Measurements from ENCODE around the gene RERE.
"Not testable (repeated sequence)": the region's sequence is repeated elsewhere in the genome, so short reads cannot be mapped to it uniquely, and the experiment has no call there.

The RERE gene

DNA sequence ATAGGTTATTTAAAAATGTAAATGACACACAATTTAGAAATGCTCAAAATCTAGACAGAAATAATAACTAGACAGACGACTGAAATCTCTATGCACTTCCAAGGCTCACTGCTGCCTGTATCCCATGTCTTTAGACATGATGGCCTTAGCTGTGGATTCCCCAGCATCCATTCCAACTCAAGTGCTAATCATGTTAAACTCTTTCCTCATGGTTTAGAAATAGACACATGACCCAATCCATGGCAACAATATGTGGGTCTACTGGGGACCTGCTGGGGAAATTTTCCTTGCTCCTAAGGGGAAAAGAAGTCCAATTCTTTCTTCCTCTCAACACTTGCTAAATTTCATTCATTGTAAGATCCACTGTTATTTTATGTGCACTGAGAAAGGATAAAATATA is 311.0 kb downstream of the RERE start:
- H3K4me3 Mint-ChIP-seq = no peak overlapping the region
- no peaks in the 10 kb centered on the region for H3K27me3 Mint-ChIP-seq
- no peak for DNase-seq
- H3K9me3 Mint-ChIP-seq = no peaks in the 10 kb centered on the region
- peaks cover 6 to 8% of the 10 kb centered on the region in 2 donors for H3K4me1 Mint-ChIP-seq (ENCODE audit: low read depth in 2 of 2)
- no peak for ATAC-seq (replicated peaks)
- peaks cover 10% of the 10 kb centered on the region for H3K36me3 Mint-ChIP-seq (ENCODE audit: insufficient read depth)
- H3K27ac Mint-ChIP-seq = no peak overlapping the region

DNA sequence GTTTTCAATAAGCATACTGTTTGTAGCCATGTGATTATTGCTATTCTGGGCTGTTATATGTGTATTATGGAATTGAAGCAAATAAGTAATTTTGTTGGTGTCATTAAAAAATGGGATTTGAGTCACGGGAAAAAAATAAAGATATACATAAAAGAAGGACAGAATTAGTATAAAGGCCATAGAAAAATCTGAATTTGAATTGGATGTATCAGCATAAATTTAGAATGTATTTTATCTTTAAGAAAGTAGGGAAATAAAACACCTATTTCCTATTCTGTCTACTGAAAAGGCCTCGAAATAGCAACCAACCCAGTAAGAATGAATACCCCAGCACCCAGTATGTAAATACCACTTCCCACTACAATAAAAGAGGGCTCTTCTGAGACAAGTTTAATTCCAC is 313.6 kb downstream of the RERE start:
- Mint-ChIP-seq H3K4me1 (ENCODE audit: low read depth in 2 of 2) (peaks cover 0 to 2% of the 10 kb centered on the region in 2 donors), H3K4me3 (no peak overlapping the region), H3K27ac (peak overlapping the region in 1 of 2 donors; percentile 39), H3K27me3 (no peaks in the 10 kb centered on the region), H3K36me3 (ENCODE audit: insufficient read depth) (peaks cover 10% of the 10 kb centered on the region), H3K9me3 (no peaks in the 10 kb centered on the region)
- DNase-seq (no peak), ATAC-seq (replicated peaks) (no peak)

DNA sequence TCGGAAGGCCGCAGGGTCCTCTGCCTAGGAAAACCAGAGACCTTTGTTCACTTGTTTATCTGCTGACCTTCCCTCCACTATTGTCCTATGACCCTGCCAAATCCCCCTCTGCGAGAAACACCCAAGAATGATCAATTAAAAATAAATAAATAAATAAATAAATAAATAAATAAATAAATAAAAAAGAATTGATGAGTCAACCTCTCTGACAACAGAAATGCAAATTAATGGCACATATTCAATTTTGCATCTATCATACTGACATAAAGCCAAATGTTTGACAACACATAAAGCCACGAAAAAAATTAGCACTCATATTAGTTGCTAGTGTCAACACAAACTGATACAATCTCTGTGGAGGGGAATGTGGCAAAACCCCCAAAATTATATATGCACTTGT is 314.5 kb downstream of the RERE start:
- not testable (repeated sequence) for DNase-seq; H3K4me3 Mint-ChIP-seq; ATAC-seq (replicated peaks); H3K27ac Mint-ChIP-seq; H3K36me3 Mint-ChIP-seq (ENCODE audit: insufficient read depth); H3K4me1 Mint-ChIP-seq (ENCODE audit: low read depth in 2 of 2); H3K9me3 Mint-ChIP-seq; H3K27me3 Mint-ChIP-seq

DNA sequence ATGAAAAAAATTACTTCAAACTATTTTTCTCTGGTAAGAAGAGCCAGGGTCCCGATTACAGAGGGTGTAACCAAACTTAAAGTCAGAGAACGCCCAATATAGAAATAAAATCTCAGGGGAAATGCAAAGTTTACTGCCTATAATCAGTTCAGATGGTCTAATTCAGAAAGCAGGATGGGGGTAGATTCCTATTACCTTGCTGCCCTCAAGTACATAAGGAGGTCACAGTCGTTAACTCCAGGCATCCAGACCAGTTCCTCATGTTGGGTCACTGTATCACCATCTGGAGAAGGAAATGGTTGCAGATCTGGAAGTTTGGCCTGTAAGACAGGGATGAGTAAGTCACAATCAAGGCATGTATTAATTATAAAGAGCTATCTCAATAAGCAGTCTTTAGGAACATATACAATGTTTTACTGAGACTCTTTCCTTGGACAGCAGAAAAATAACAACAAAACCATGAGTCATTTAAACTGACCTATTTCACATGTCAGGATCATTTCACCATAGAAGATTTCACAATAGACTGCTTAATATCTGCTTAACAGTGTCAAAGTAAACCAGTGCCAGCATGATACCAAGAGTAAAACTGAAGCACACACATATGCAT is 320.1 kb downstream of the RERE start:
- no peak for ATAC-seq (replicated peaks)

GRCh38 chr1:8496473-8496872 is 321.0 kb downstream of the RERE start:
- H3K4me1 Mint-ChIP-seq (ENCODE audit: low read depth in 2 of 2) = peaks cover 8 to 12% of the 10 kb centered on the region in 2 donors
- peak; percentile 91 for ATAC-seq (replicated peaks)
- no peaks in the 10 kb centered on the region for H3K9me3 Mint-ChIP-seq
- peak overlapping the region; percentile 91 to 98 for H3K27ac Mint-ChIP-seq
- DNase-seq = peak; percentile 38 to 69 (median 44)
- peak overlapping the region; percentile 54 to 60 for H3K4me3 Mint-ChIP-seq
- no peaks in the 10 kb centered on the region for H3K27me3 Mint-ChIP-seq
- peaks cover 18% of the 10 kb centered on the region for H3K36me3 Mint-ChIP-seq (ENCODE audit: insufficient read depth)

More for the DNA sequence above, 320.1 kb downstream of the RERE start:
- Mint-ChIP-seq H3K27ac (peak overlapping the region; percentile 91 to 98), H3K4me1 (ENCODE audit: low read depth in 2 of 2) (peaks cover 8 to 12% of the 10 kb centered on the region in 2 donors), H3K9me3 (no peaks in the 10 kb centered on the region), H3K27me3 (no peaks in the 10 kb centered on the region), H3K4me3 (peak overlapping the region in 1 of 2 donors; percentile 23), H3K36me3 (ENCODE audit: insufficient read depth) (peaks cover 18% of the 10 kb centered on the region)
- no peak for DNase-seq

GRCh38 chr1:8495928-8496401 is 321.5 kb downstream of the RERE start:
- peak; percentile 67 for ATAC-seq (replicated peaks)
- DNase-seq = peak; percentile 10 to 37 (median 10)

GRCh38 chr1:8494681-8495080 is 322.8 kb downstream of the RERE start:
- no peak for DNase-seq
- Mint-ChIP-seq H3K27ac (no peak overlapping the region), H3K4me1 (ENCODE audit: low read depth in 2 of 2) (peaks cover 8 to 12% of the 10 kb centered on the region in 2 donors), H3K27me3 (no peaks in the 10 kb centered on the region), H3K4me3 (no peak overlapping the region), H3K36me3 (ENCODE audit: insufficient read depth) (peaks cover 18% of the 10 kb centered on the region), H3K9me3 (no peaks in the 10 kb centered on the region)
- ATAC-seq (replicated peaks) = no peak

More at GRCh38 chr1:8495928-8496401, 321.5 kb downstream of the RERE start:
- peaks cover 18% of the 10 kb centered on the region for H3K36me3 Mint-ChIP-seq (ENCODE audit: insufficient read depth)
- H3K27me3 Mint-ChIP-seq = no peaks in the 10 kb centered on the region
- peak overlapping the region; percentile 91 to 98 for H3K27ac Mint-ChIP-seq
- H3K4me1 Mint-ChIP-seq (ENCODE audit: low read depth in 2 of 2) = peaks cover 8 to 12% of the 10 kb centered on the region in 2 donors
- peak overlapping the region; percentile 54 to 60 for H3K4me3 Mint-ChIP-seq
- no peaks in the 10 kb centered on the region for H3K9me3 Mint-ChIP-seq

DNA sequence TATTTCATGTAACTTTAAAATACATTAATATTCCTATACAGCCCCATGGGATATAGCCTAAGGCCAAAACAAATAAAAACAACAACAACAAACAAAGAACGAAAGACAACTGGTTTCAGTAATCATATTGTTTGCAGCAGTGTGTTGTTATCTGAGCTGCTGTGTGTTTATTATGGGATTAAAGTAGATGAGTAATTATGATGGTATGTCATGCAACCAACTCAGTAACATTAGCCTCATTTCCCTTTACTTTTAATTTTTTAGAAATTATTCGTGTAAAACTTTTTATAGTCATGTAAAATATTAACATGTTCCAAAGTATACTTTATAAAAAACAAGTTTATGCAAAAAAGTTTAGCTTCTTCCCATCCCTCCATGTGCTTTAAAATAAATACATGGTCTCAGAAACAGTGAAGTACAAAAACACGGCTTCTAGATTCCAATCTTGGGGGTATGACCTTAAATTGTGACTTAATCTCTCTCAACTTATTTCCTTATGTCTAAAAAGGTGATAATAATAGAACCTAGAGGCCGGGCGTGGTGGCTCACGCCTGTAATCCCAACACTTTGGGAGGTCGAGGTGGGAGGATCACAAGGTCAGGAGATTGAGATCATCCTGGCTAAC is 323.4 kb downstream of the RERE start:
- Mint-ChIP-seq H3K4me1 (ENCODE audit: low read depth in 2 of 2) (peaks cover 8 to 12% of the 10 kb centered on the region in 2 donors), H3K27me3 (no peaks in the 10 kb centered on the region), H3K4me3 (no peak overlapping the region), H3K9me3 (no peaks in the 10 kb centered on the region), H3K27ac (no peak overlapping the region), H3K36me3 (ENCODE audit: insufficient read depth) (peaks cover 18% of the 10 kb centered on the region)
- ATAC-seq (replicated peaks) = no peak
- no peak for DNase-seq

DNA sequence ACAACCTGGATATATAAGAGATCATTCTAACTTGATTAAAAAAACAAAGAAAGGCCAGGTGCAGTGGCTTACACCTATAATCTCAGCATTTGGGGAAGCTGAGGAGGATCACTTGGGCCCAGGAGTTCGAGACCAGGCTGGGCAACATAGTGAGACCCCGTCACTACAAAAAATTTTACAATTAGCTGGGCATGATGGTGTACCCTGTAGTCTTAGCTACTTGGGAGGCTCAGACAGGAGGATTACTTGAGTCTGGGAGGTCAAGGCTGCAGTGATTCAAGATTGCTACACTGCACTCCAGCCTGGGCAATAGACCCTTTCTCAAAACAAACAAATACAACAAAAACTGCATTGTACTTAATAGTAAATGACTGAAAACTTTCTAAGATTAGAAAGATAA is 330.2 kb downstream of the RERE start:
- Mint-ChIP-seq H3K36me3 (ENCODE audit: insufficient read depth) (no peaks in the 10 kb centered on the region), H3K4me3 (no peak overlapping the region), H3K9me3 (no peaks in the 10 kb centered on the region), H3K27me3 (no peaks in the 10 kb centered on the region), H3K4me1 (ENCODE audit: low read depth in 2 of 2) (no peaks in the 10 kb centered on the region), H3K27ac (peak overlapping the region in 1 of 2 donors; percentile 36)
- no peak for DNase-seq
- ATAC-seq (replicated peaks) = no peak

DNA sequence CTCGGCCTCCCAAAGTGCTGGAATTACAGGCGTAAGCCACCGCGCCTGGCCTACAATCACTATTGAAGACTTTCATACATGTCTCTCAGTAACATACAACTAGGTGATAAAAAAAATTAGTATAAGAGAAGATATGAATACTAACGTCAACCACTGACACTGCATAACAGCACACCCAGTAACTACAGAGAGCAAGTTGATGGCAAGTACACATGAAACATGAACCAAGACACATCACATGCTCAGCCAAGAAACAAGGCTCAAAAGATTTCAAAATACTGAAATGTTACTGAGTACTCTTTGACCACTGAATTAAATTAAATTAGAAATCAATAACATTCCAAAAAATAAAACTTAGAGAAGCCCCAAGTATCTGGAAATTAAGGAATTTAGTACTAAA is 331.4 kb downstream of the RERE start:
- H3K9me3 Mint-ChIP-seq = no peaks in the 10 kb centered on the region
- no peaks in the 10 kb centered on the region for H3K27me3 Mint-ChIP-seq
- H3K27ac Mint-ChIP-seq = no peak overlapping the region
- H3K4me1 Mint-ChIP-seq (ENCODE audit: low read depth in 2 of 2) = no peaks in the 10 kb centered on the region
- no peak overlapping the region for H3K4me3 Mint-ChIP-seq
- ATAC-seq (replicated peaks) = no peak
- no peak for DNase-seq
- H3K36me3 Mint-ChIP-seq (ENCODE audit: insufficient read depth) = no peaks in the 10 kb centered on the region

GRCh38 chr1:8483586-8483985 is 333.9 kb downstream of the RERE start:
- no peak overlapping the region for H3K27ac Mint-ChIP-seq
- no peaks in the 10 kb centered on the region for H3K36me3 Mint-ChIP-seq (ENCODE audit: insufficient read depth)
- no peaks in the 10 kb centered on the region for H3K4me1 Mint-ChIP-seq (ENCODE audit: low read depth in 2 of 2)
- no peaks in the 10 kb centered on the region for H3K27me3 Mint-ChIP-seq
- DNase-seq = no peak
- H3K9me3 Mint-ChIP-seq = no peaks in the 10 kb centered on the region
- H3K4me3 Mint-ChIP-seq = no peak overlapping the region
- no peak for ATAC-seq (replicated peaks)

- Mint-ChIP-seq H3K27ac (no peak overlapping the region), H3K9me3 (no peaks in the 10 kb centered on the region), H3K36me3 (ENCODE audit: insufficient read depth) (no peaks in the 10 kb centered on the region), H3K4me3 (no peak overlapping the region), H3K4me1 (ENCODE audit: low read depth in 2 of 2) (peaks cover 0 to 3% of the 10 kb centered on the region in 2 donors), H3K27me3 (no peaks in the 10 kb centered on the region)
- no peak for DNase-seq
- ATAC-seq (replicated peaks) = no peak
Observed at GRCh38 chr1:8482979-8483381, 334.5 kb downstream of the RERE start.

DNA sequence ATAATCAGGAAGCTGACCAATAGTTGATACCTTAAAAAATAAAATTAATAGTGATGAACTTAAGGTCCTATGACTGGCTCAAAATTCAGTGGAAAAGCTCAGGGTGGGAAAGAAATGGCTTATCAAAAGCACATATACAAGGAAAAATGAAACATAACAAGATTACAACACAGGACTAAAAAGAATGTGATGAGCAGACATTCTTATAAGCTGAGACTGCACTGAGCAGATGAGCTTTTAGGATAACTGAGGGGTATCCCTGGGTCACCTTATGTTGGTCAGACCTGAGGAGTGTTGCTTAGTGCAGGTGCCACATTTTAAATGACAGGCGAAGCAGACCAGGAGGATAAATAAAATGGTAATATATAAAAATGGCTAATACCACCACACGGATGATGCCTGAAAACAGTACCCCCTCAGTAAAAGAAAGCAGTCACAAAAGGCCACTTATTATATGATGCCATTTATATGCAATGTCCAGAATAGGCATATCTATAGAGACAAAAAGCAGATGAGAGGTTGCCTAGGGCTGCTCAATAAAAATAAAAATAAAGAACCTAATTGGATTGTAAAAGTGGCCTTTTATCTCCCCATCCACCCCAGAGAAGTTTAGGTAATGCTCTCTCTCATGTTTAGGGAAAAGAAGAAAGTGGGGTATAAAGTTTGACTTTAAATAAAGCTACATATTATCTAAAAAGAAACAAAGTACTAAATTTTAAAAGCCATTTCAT is 335.6 kb downstream of the RERE start:
- H3K4me3 Mint-ChIP-seq = no peak overlapping the region
- DNase-seq (no peak), ATAC-seq (replicated peaks) (no peak)
- H3K27ac Mint-ChIP-seq = peak overlapping the region in 1 of 2 donors; percentile 4
- H3K27me3 Mint-ChIP-seq = no peaks in the 10 kb centered on the region
- H3K9me3 Mint-ChIP-seq = no peaks in the 10 kb centered on the region
- peaks cover 0 to 5% of the 10 kb centered on the region in 2 donors for H3K4me1 Mint-ChIP-seq (ENCODE audit: low read depth in 2 of 2)
- no peaks in the 10 kb centered on the region for H3K36me3 Mint-ChIP-seq (ENCODE audit: insufficient read depth)

Measured in effector memory CD8-positive, alpha-beta T cell (primary cell).